Fibroblast of lung (primary cell): ENCODE data around the gene GOLGA6L9.
"Not testable (repeated sequence)": the region's sequence is repeated elsewhere in the genome, so short reads cannot be mapped to it uniquely, and the experiment has no call there.

Experiments used
- EZH2 ChIP-seq: IDR thresholded peaks from 2 replicates; pipeline ENCODE4 v1.5.1; 2012; ENCODE audit warnings: low read length, control low read depth, mild to moderate bottlenecking; ENCODE audit errors: missing control alignments
- TF ChIP-seq, protein P1 (sequence below), 2 donors: IDR thresholded peaks in 1 of 2; conservative IDR thresholded peaks in 1 of 2; 1 replicate in 1 of 2; 2 replicates in 1 of 2; pipeline ENCODE4 v1.5.1; 2011 to 2012; ENCODE audit warnings: low read length in 2 of 2, control low read depth in 1 of 2, inconsistent platforms in 1 of 2, low read depth in 1 of 2, mild to moderate bottlenecking in 1 of 2

GRCh38 chr15:82474596-82475325 is 45.1 kb downstream of the GOLGA6L9 start:
- TF ChIP-seq, protein P1, sequence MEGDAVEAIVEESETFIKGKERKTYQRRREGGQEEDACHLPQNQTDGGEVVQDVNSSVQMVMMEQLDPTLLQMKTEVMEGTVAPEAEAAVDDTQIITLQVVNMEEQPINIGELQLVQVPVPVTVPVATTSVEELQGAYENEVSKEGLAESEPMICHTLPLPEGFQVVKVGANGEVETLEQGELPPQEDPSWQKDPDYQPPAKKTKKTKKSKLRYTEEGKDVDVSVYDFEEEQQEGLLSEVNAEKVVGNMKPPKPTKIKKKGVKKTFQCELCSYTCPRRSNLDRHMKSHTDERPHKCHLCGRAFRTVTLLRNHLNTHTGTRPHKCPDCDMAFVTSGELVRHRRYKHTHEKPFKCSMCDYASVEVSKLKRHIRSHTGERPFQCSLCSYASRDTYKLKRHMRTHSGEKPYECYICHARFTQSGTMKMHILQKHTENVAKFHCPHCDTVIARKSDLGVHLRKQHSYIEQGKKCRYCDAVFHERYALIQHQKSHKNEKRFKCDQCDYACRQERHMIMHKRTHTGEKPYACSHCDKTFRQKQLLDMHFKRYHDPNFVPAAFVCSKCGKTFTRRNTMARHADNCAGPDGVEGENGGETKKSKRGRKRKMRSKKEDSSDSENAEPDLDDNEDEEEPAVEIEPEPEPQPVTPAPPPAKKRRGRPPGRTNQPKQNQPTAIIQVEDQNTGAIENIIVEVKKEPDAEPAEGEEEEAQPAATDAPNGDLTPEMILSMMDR (conservative IDR thresholded peaks at IDR 0.05 in 1 of 2, IDR thresholded peaks at IDR 0.05 in 1 of 2; ENCODE audit: low read depth in 1 of 2, low read length in 2 of 2), result not testable (repeated sequence)
- TF ChIP-seq EZH2, result not testable (repeated sequence)
